Mucosa of descending colon (tissue), 3 donors: Measurements from ENCODE around the gene MTAP. TPM values are rescaled to one million over a fixed set of nuclear protein-coding genes. Genes with fewer than 3 reads are reported as not detected.
A peak's percentile ranks its signal among the peaks of the same experiment; 100 is the strongest.

Experiments
- ATAC-seq: fragments of 200-7000 bp; cut with Tn5 transposase; one replicate; pipeline ENCODE4 v1.9.1; 2020; ENCODE audit warnings: mild to moderate bottlenecking, moderate library complexity
- DNase-seq, 3 donors: peaks; one replicate each; pipeline ENCODE4 v3.0.0-alpha.2; 2020
- H3K36me3 ChIP-seq: fragments of 200-600 bp; one replicate; pipeline ENCODE4 v1.8.0; 2021; ENCODE audit warnings: low read depth, mild to moderate bottlenecking
- H3K4me1 ChIP-seq: fragments of 200-600 bp; one replicate; pipeline ENCODE4 v1.8.0; 2021; ENCODE audit warnings: low read depth, mild to moderate bottlenecking
- H3K4me3 ChIP-seq: fragments of 200-600 bp; one replicate; pipeline ENCODE4 v1.8.0; 2021; ENCODE audit warnings: mild to moderate bottlenecking
- H3K9me3 ChIP-seq: fragments of 200-600 bp; one replicate; pipeline ENCODE4 v1.8.0; 2021; ENCODE audit warnings: mild to moderate bottlenecking
- intact Hi-C, 2 donors: fragments of 100-400 bp; cut with DNase I in 1 of 2; cut with micrococcal nuclease in 1 of 2; formaldehyde crosslinking; loops; one replicate each; pipeline versions ENCODE4 v1.11.0 to v1.11.1; 2022; cut with DNase I, micrococcal nuclease
- long read RNA-seq, 2 donors: library from polyadenylated mRNA; unstranded; transcript quantifications; one replicate each; pipeline ENCODE4 v2.0.0, GENCODE V29; 2019 to 2021
- total RNA-seq, 3 donors: library from RNA; stranded (reverse); fragmentation: NEBNext Ultra II Directional in 2 of 3; extraction: Animal tissue kit (Norgen Biotek cat#: 25700) in 2 of 3; gene quantifications; one replicate each; pipeline versions ENCODE4 v1.2.1 to v1.2.4, GENCODE V29; 2021 to 2023
- TF ChIP-seq, protein P1 (sequence below): fragments of 200-600 bp; IDR thresholded peaks from one replicate; pipeline ENCODE4 v1.8.0; 2022; ENCODE audit warnings: antibody characterized with exemption, mild to moderate bottlenecking
- donor health status: DM: no; HTN: no; CAD: no; lungs with moderate emphysema.
- donor health status: DM: no; HTN: no; CAD: no.
- donor health status: DM: no; HTN: yes; CAD: no.

Gene MTAP
- total RNA-seq = 10 to 100 TPM; 28.6 to 42.7 (median 32.4) TPM
- long read RNA-seq, donor 1, full-length matches to known transcripts = 15 of 24 reads
- long read RNA-seq, donor 1, partial matches to known transcripts = 5 of 24 reads
- long read RNA-seq, donor 1, other reads (novel, unspliced or antisense) = 4 of 24 reads
- long read RNA-seq, donor 2, full-length matches to known transcripts = 11 of 11 reads
- long read RNA-seq, donor 2, partial matches to known transcripts = 0 of 11 reads
- long read RNA-seq, donor 2, other reads (novel, unspliced or antisense) = 0 of 11 reads

DNA sequence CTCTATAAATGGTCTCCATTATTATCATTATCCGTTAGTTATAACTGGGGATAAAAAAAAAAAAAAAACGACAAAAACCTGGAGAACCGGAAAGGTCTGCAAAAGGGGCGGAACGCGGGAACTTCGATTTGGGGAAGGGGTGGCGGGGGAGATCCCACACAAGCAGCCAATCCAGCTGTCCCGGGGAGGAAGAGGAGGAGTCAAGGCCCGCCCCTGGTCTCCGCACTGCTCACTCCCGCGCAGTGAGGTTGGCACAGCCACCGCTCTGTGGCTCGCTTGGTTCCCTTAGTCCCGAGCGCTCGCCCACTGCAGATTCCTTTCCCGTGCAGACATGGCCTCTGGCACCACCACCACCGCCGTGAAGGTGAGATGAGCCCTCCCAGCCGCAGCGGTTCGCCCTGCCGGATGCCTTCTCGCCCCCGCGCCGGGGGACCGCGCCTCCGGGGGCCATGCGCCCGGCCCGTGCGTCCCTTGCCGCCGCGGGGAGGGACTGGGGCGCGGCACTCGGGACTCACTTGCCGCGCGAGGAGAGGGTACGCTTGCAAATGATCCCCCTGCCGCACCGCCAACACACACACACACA, at the start of gene MTAP:
TSS of gene MTAP (plus strand) at position 219 of the 583 bp plus-strand sequence. CDS start at position 332, 113 bp downstream.
- ATAC-seq = peak; percentile 94
- intact Hi-C loops = no loop called here
- peak; percentile 88 to 92 (median 90) for DNase-seq
- TF ChIP-seq, protein P1, sequence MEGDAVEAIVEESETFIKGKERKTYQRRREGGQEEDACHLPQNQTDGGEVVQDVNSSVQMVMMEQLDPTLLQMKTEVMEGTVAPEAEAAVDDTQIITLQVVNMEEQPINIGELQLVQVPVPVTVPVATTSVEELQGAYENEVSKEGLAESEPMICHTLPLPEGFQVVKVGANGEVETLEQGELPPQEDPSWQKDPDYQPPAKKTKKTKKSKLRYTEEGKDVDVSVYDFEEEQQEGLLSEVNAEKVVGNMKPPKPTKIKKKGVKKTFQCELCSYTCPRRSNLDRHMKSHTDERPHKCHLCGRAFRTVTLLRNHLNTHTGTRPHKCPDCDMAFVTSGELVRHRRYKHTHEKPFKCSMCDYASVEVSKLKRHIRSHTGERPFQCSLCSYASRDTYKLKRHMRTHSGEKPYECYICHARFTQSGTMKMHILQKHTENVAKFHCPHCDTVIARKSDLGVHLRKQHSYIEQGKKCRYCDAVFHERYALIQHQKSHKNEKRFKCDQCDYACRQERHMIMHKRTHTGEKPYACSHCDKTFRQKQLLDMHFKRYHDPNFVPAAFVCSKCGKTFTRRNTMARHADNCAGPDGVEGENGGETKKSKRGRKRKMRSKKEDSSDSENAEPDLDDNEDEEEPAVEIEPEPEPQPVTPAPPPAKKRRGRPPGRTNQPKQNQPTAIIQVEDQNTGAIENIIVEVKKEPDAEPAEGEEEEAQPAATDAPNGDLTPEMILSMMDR = no peak
- Histone ChIP-seq H3K4me3 (peak within 1 kb of the TSS; percentile 63), H3K9me3 (no peaks in the 10 kb centered on the region), H3K4me1 (peaks cover 5% of the 10 kb centered on the region), H3K36me3 (no peaks in the 10 kb centered on the region)

DNA sequence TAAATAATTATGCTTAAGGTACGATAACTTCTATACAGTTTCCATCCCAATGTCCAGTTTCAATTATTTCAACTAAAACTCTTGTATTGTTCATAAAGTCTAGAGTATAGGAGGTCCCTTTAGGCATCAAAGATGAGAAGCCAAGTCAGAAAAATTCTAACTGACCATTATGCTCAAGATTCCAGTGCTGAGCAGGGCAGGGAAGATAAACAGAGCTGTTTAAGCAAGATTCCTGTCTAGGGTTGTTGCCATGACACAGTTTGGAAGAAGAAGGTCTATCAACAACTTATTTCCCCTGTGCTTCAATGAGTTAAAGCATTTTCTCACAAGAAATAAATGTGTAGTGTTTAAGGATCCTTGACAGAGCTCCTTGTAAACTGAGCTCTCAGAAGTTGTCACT, 48.9 kb upstream of the MTAP start:
- Histone ChIP-seq H3K36me3 (no peaks in the 10 kb centered on the region), H3K4me3 (no peak overlapping the region), H3K9me3 (no peaks in the 10 kb centered on the region), H3K4me1 (no peaks in the 10 kb centered on the region)
- ATAC-seq (no peak), DNase-seq (no peak)
- intact Hi-C loops = no loop called here
- TF ChIP-seq, protein P1 = no peak

DNA sequence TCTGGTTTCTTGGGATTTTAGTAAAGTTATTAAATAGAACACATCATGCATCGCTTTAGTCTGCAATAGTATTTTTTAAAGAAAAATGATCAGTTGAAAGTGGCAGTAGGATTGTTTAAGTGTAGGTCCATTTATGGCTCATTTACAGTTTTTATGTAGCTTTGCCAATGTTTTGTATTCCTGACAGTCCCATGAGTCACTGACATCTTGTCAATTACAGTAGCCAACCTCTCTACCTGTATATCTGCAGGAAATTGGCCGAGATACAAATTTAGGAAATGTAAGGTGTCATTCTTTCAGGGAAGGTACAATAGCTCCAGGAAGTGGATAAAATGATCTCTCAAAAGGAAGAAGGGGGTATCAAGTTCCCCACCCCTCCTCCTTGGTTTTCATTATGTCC, 47.7 kb upstream of the MTAP start:
- H3K4me3 ChIP-seq = no peak overlapping the region
- intact Hi-C loops = no loop called here
- DNase-seq (no peak), ATAC-seq (no peak)
- H3K36me3 ChIP-seq = no peaks in the 10 kb centered on the region
- H3K9me3 ChIP-seq = no peaks in the 10 kb centered on the region
- no peaks in the 10 kb centered on the region for H3K4me1 ChIP-seq
- TF ChIP-seq, protein P1 = no peak

DNA sequence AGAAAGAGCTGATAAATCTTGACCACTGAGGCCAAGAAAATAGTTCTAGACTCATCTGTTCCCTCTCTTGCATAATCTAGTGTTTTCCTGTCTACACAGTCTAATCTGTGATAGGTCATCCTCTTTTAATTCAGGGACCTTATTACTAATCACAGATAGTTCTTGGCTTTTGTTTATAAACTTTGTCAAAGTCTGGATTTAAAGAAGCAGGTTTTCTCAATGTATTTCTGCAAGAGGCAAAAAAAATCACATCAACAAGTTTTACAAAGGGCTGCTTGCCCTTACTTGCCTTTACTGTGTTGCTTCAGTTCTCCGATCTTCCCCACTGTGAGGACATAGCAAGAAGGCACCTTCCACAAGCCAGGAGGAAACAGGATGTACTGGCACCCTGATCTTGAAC, 43.9 kb upstream of the MTAP start:
- Histone ChIP-seq H3K4me3 (no peak overlapping the region), H3K9me3 (no peaks in the 10 kb centered on the region), H3K4me1 (no peaks in the 10 kb centered on the region), H3K36me3 (no peaks in the 10 kb centered on the region)
- DNase-seq (no peak), ATAC-seq (no peak)
- TF ChIP-seq, protein P1 = no peak
- intact Hi-C loops = no loop called here

DNA sequence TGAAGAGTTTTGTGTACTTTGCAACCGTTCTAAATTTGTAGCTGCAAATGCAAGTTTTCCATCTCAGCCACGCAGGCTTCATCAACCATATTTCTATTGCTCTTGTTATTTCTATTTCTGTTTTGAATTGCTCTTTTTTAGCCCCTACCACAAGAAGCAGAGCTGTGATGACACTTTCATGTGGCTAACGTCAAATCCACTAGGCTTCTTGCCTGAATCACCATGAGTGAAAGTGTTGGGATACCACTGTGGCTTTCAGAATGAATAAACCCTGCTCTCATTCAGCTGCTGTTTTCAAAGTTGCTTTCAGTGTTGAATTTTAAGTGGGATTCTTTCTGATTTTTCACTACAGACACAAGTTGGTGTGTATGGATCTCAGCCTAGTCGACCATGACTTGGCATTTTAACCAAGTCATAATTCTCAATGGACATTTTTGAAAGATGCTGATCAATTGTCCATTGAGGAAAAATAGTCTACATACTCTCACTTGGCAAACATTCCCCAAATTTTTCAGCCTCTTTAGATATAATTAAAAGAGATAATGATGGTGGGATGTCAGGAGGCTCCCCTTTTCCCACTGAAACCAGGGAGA, 41.0 kb upstream of the MTAP start:
- ATAC-seq = no peak
- DNase-seq = no peak
- intact Hi-C loops = no loop called here
- Histone ChIP-seq H3K4me3 (no peak overlapping the region), H3K36me3 (no peaks in the 10 kb centered on the region), H3K4me1 (no peaks in the 10 kb centered on the region), H3K9me3 (no peaks in the 10 kb centered on the region)
- TF ChIP-seq, protein P1 = no peak
